Lower leg skin (tissue), 4 donors: ENCODE data around the gene RALY. TPM values are rescaled to one million over a fixed set of nuclear protein-coding genes. Genes with fewer than 3 reads are reported as not detected.

ENCODE experiments used
- DNase-seq, 2 donors: peaks; one replicate each; pipeline ENCODE4 v3.0.0-alpha.2; 2019; ENCODE audit warnings: low spot score in 2 of 2
- H3K4me3 ChIP-seq: fragments of 200-600 bp; sonication (generic); 2 replicates; pipeline ENCODE4 v1.5.1; 2017; ENCODE audit warnings: mild to moderate bottlenecking, low read depth; ENCODE audit not compliant: poor library complexity, severe bottlenecking
- POLR2A ChIP-seq, 2 donors: fragments of 450-650 bp; IDR thresholded peaks; one replicate each; pipeline ENCODE4 v1.6.1; 2016 to 2017; ENCODE audit warnings: antibody characterized with exemption in 2 of 2, mild to moderate bottlenecking in 1 of 2, moderate library complexity in 1 of 2
- WGBS, 2 donors: methylation state at CpG; one replicate each; pipeline ENCODE4 v1.1.5; 2018; 5-methylcytosine and 5-hydroxymethylcytosine counted together
- intact Hi-C: fragments of 100-400 bp; cut with DNase I; formaldehyde crosslinking; loops from one replicate; pipeline ENCODE4 v1.15.0; 2023; ENCODE audit warnings: low total_unique reads
- total RNA-seq, 4 donors: library from RNA; depleted of rRNA; stranded (reverse); fragments of >200 nt; gene quantifications; one replicate each; pipeline ENCODE4 v1.1.0, GENCODE V29; 2016
- TF ChIP-seq, protein P1 (sequence below), 3 donors: fragments of 450-650 bp; IDR thresholded peaks; one replicate each; pipeline ENCODE4 v1.5.1; 2016; ENCODE audit warnings: antibody characterized with exemption in 3 of 3, mild to moderate bottlenecking in 3 of 3, moderate library complexity in 2 of 3

RALY gene
- total RNA-seq, 4 donors from 2014 or later = 92.2 to 113 (median 98.6) TPM

- WGBS, 2 donors = 1 to 2% methylated on average over 18 of the region's 18 CpGs
- DNase-seq = peak; percentile 33 to 86
- TF ChIP-seq, protein P1, sequence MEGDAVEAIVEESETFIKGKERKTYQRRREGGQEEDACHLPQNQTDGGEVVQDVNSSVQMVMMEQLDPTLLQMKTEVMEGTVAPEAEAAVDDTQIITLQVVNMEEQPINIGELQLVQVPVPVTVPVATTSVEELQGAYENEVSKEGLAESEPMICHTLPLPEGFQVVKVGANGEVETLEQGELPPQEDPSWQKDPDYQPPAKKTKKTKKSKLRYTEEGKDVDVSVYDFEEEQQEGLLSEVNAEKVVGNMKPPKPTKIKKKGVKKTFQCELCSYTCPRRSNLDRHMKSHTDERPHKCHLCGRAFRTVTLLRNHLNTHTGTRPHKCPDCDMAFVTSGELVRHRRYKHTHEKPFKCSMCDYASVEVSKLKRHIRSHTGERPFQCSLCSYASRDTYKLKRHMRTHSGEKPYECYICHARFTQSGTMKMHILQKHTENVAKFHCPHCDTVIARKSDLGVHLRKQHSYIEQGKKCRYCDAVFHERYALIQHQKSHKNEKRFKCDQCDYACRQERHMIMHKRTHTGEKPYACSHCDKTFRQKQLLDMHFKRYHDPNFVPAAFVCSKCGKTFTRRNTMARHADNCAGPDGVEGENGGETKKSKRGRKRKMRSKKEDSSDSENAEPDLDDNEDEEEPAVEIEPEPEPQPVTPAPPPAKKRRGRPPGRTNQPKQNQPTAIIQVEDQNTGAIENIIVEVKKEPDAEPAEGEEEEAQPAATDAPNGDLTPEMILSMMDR (IDR thresholded peaks at IDR 0.05) = no peak
- TF ChIP-seq POLR2A (IDR thresholded peaks at IDR 0.05) = no peak
- intact Hi-C loops = no loop called here
- H3K4me3 ChIP-seq = peak overlapping the region; percentile 21
Observed at GRCh38 chr20:34112600-34113101, 118.9 kb downstream of the RALY start.

- intact Hi-C loops = no loop called here
- no peak overlapping the region for H3K4me3 ChIP-seq
- TF ChIP-seq, protein P1 (IDR thresholded peaks at IDR 0.05) = no peak
- TF ChIP-seq POLR2A (IDR thresholded peaks at IDR 0.05) = no peak
- DNase-seq = no peak
- 83 to 91% methylated on average over 4 of the region's 4 CpGs for WGBS, 2 donors
Observed at GRCh38 chr20:34114809-34115208, 121.1 kb downstream of the RALY start.

- intact Hi-C loops = no loop called here
- DNase-seq = no peak
- no peak overlapping the region for H3K4me3 ChIP-seq
- TF ChIP-seq, protein P1 (IDR thresholded peaks at IDR 0.05) = no peak
- TF ChIP-seq POLR2A (IDR thresholded peaks at IDR 0.05) = no peak
Observed at GRCh38 chr20:34115232-34115631, 121.5 kb downstream of the RALY start.

DNA sequence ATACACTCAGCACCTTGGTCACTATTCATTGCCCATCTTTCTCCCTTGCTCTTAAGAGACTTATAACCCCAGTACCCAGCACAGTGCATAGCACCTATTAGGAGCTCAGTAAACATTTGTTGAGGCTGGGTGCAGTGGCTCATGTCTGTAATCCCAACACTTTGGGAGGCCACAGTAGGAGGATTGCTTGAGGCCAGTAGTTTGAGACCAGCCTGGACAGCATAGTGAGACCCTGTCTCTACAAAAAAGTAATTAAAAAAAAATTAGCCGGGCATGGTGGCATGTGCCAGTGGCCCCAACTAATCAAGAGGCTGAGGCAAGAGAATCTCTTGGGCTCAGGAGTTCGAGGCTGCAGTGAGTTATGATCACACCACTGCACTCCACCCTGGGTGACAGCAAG is 126.5 kb downstream of the RALY start:
- no peak for DNase-seq
- intact Hi-C loops = no loop called here
- WGBS, 2 donors = 92 to 96% methylated on average over 2 of the region's 2 CpGs
- H3K4me3 ChIP-seq = no peak overlapping the region
- no peak for TF ChIP-seq POLR2A (IDR thresholded peaks at IDR 0.05)
- TF ChIP-seq, protein P1 (IDR thresholded peaks at IDR 0.05) = no peak

- intact Hi-C loops = no loop called here
- 92 to 93% methylated on average over 43 of the region's 43 CpGs for WGBS, 2 donors
- no peak for TF ChIP-seq POLR2A (IDR thresholded peaks at IDR 0.05)
- TF ChIP-seq, protein P1 (IDR thresholded peaks at IDR 0.05) = no peak
- no peak overlapping the region for H3K4me3 ChIP-seq
- no peak for DNase-seq
Observed at GRCh38 chr20:34122274-34122980, 128.7 kb downstream of the RALY start.

GRCh38 chr20:34123309-34123708 is 129.6 kb downstream of the RALY start:
- no peak overlapping the region for H3K4me3 ChIP-seq
- DNase-seq = no peak
- intact Hi-C loops = no loop called here
- TF ChIP-seq POLR2A (IDR thresholded peaks at IDR 0.05) = no peak
- TF ChIP-seq, protein P1 (IDR thresholded peaks at IDR 0.05) = no peak
